Posterior cingulate gyrus (tissue), 11 donors: ENCODE results near the gene AP4S1.
"Not testable (repeated sequence)": the region's sequence is repeated elsewhere in the genome, so short reads cannot be mapped to it uniquely, and the experiment has no call there.

Source experiments
- DNase-seq, 10 donors: peaks; one replicate each; pipeline versions ENCODE4 v3.0.0 to v3.0.0-alpha.2; 2020 to 2021; ENCODE audit warnings: mixed read lengths in 3 of 10
- intact Hi-C: fragments of 100-400 bp; cut with DNase I; formaldehyde crosslinking; loops from one replicate; pipeline ENCODE4 v1.15.1; 2023

Gene AP4S1

GRCh38 chr14:31003284-31003683 is 22.2 kb upstream of the AP4S1 start:
- intact Hi-C loops: no loop called here
- no peak for DNase-seq

DNA sequence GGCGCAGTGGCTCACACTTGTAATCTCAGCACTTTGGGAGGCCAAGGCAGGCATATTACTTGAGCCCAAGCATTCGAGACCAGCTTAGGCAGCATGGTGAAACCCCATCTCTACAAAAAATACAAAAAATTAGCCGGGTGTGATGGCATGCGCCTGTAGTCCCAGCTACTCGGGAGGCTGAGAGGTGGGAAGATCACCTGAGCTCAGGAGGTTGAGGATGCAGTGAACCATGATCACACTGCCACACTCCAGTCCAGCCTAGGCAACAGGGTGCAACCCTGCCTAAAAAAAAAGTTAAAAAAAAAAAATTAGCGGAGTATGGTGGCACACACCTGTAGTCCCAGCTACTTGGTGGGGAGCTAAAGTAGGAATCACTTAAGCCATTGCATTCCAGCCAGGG is 21.4 kb upstream of the AP4S1 start:
- DNase-seq, intact Hi-C loops: not testable (repeated sequence)

DNA sequence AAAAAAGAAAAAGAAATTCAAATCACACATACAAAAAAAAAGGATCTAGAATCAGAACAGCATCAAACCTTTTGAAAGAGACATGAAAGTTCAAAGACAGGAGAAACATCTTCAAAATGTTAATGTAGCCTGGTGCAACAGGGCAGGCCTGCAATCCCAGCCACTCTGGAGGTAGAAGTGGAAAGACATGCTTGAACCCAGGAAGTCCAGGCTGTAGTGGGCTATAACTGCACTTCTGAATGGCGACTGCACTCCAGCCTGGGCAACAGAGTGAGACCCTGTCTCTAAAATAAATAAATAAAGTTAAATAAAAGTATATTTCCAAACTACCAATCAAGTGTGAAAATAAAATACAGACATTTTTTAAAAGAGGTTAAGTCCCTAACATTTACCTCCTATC is 18.7 kb upstream of the AP4S1 start:
- intact Hi-C loops: no loop called here

DNA sequence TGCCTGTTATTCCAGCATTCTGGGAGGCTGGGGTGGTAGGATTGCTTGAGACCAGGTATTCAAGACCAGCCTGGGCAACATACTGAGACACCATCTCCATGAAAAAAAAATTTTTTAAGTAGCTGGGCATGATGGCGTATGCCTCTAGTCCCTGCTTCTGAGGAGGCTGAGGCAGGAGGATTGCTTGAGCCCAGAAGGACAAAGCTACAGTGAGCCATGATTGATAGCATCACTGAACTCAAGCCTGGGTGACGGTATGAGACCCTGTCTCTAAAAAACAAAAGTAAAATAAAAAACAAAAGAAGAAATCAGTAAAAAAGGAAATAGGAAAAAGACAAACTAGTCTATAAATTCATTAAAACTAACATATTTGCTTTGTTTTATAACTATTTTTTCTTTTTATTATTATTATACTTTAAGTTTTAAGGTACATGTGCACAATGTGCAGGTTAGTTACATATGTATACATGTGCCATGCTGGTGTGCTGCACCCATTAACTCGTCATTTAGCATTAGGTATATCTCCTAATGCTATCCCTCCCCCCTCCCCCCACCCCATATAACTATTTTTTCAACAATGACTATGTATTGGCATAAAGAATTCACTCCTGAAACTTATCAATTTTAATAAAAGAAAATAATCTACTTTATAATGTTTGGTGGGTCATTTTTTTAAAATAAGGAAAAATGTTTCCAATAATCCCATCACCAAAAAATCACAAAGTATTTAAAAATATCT is 15.4 kb upstream of the AP4S1 start:
- intact Hi-C loops: no loop called here
- no peak for DNase-seq

More for the DNA sequence above, 18.7 kb upstream of the AP4S1 start:
- DNase-seq: no peak

DNA sequence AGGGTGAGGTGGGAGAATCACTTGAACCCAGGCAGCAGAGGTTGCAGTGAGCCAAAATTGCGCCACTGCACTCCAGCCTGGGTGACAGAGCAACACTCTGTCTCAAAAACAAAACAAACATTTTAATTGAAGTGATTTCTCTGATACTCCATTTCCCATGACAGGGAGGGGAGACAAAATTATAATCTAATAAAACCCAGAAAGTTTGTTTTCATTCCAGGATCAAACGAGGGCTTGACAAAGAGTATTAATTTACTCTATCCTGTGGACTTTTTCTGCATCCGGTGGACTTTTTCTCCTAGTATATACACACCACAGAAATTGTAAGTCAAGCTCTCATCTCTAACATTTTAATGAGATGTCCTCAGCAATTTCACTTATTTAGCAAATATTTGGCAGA is 14.5 kb upstream of the AP4S1 start:
- no peak for DNase-seq
- intact Hi-C loops: no loop called here

GRCh38 chr14:31013841-31014240 is 11.6 kb upstream of the AP4S1 start:
- intact Hi-C loops: no loop called here
- DNase-seq: no peak

GRCh38 chr14:31018057-31018645 is 7.3 kb upstream of the AP4S1 start:
- no peak for DNase-seq
- intact Hi-C loops: no loop called here

- intact Hi-C loops: no loop called here
- DNase-seq: no peak
Observed at GRCh38 chr14:31020834-31021575, 4.4 kb upstream of the AP4S1 start.

DNA sequence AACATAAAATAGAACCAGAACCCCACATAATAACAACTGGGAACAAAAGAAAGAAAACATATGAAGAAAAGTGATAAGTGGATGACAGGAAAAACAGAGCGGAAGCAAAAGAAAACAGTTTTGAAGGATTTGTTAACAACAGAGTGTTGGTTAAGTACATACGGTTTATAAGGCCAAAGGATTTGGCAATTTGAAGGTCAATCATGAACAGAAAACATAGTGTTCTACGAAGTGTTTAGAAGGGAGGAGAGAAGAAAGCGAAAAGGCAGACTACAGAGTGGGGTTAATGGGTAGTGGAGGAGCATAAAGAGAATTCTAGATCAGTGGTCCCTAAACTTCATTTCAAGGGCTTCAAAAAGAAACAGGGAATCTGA is 3.9 kb upstream of the AP4S1 start:
- DNase-seq: no peak
- intact Hi-C loops: no loop called here

DNA sequence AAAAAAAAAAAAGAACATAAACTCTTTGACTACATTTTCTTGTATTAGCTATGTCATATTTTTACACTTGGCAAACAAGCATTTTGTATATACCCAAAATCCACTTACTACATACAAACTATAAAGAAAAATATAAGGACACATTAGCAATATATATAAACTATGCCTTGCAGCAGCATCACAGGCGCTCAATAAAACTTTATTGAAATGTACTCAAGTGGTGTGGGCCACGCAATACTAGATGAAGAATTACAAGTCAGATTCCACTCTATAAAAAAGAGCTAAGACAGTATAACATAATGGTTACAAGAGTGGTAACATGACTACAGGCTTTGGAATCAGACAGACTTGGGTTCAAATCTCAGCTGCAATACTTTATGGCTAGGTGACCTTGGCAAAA is 3.1 kb upstream of the AP4S1 start:
- DNase-seq: no peak
- intact Hi-C loops: no loop called here

DNA sequence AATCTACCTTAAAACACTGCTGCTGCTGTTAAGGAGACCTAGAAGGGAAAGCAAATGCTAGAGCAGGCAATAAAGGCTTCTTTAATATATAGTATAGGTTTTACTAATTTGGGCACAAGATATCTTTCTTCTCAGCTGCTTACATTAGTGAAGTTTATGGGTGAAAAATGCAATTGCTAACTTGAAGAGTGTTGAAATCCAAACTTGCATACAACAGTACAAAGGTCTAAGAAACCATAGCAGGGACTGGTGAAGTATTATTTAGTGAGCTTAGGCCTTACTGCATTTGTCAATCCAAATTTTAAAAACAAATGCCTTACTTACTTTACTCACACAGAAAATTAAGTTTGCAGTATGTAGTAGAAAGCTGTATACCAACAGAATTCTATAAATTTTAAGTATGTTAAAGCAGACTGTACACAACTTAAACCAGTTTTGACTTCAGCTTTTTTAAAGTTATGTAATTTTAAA is 1.4 kb upstream of the AP4S1 start:
- intact Hi-C loops: no loop called here
- no peak for DNase-seq

- no peak for DNase-seq
- intact Hi-C loops: loop anchor here (5.0 kb wide), 1 partner anchor 183 kb away; the partner anchor contains the start of gene HECTD1
Observed at GRCh38 chr14:31024577-31025366, 677 bp upstream of the AP4S1 start.

GRCh38 chr14:31026077-31026449 is 614 bp downstream of the AP4S1 start, which contains the start of gene STRN3:
Gene STRN3 (minus strand): TSS chr14:31026379. CDS start chr14:31026185, 194 bp downstream.
- intact Hi-C loops: loop anchor here (5.0 kb wide), 1 partner anchor 181 kb away; the partner anchor contains the start of gene HECTD1
- no peak for DNase-seq

DNA sequence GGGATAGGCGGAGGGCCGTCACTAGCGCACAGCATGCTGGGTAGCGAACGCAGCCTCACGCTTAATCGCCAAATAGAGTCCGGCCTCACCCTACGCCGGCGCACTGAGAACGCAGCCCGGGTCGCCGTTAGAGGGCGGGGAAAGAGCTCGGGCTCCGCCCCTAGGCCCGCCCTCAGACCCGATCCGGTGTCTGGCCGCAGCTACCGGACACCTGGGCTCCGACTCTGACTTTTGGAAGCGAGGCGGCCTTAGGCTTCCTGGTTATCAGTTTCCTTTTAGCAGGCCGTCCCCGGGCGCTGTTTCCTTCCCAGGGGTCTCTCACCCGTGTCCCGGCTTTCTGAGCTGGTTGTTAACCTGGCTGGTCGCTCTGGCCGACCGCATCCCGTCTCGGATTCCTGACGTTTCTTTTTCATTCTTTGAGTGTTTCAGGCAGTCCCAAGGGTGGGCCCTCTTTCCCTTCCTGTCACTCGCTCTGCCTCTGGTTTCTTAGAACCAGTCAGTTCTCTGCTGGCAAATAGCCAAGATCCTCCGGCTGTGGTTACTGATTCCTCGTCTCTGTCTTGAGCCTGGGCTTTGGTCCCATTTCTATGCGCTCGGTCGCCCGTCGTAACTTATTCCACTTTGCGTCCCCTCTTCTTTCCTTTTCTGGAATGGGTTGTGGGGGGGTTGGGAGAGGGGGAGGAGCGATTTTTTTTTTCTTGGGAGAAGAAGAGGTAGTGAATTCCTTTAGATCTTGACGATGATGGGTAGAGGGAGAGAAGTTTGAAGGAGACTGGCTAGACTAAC is 1.2 kb downstream of the AP4S1 start:
- DNase-seq: peak; percentile 96 to 99 (median 97)
- intact Hi-C loops: loop anchor here (5.0 kb wide), 1 partner anchor 181 kb away; the partner anchor contains the start of gene HECTD1

DNA sequence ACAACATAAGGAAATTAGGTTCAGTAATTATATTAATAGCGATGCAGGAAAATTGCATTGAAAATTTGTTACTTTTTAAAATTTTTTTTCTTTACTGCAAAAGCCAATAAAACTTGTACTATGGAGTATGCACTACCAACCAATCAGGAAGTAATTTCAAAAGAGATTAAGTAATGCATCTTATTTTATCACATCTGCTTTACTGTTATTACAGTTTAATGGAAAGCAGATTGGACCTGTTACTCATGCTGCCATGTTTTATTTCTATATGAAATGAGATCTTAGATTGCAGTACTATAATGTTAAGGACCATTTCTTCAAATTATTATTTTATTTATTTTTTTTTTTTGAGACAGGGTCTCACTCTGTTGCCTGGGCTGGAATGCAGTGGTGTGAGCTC is 2.4 kb downstream of the AP4S1 start:
- intact Hi-C loops: loop anchor here (5.0 kb wide), 1 partner anchor 179 kb away; the partner anchor contains the start of gene HECTD1
- no peak for DNase-seq

DNA sequence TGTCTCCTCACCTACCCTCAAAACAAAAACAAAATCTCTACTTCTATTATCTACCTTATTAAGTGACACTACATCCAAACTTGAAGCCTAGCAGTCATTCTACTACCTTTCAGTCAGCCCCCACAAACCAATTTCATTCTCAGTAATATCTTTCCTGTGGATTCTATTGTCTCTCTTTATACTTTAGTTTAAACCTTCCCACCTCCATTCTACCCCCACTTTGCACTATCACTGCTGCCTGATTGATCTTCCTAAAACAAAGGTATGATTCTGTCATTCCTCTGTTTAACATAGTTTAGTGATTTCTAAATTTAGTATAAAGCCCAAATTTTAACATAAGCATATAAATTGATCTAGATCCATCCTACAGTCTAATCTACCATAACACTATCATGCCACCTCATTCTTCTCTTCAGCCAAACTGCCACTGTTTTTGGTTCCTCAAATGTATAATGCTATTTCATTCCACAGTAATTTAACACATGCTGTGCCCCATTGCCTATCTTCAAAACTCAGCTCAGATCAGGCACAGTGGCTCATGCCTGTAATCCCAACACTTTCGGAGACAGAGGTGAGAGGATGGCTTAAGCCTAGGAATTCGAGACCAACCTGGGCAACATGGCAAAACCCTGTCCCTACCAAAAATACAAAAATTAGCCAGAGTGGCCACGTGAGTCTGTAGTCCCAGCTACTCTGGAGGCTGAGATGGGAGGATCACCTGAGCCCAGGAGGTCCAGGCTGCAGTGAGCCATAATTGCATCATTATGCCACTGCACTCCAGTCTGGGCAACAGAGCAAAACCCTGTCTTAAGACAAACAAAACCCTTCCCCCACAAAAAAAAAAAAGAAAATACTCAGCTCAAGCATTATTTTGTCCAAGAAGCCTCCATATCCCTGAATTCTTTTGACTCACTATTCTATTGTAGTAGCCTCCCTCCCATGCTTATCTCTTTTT is 3.8 kb downstream of the AP4S1 start:
- no peak for DNase-seq

GRCh38 chr14:31030469-31030868 is 5.0 kb downstream of the AP4S1 start:
- DNase-seq: no peak
- intact Hi-C loops: no loop called here

More for the DNA sequence above, 3.8 kb downstream of the AP4S1 start:
- intact Hi-C loops: loop anchor here (5.0 kb wide), 1 partner anchor 178 kb away; the partner anchor contains the start of gene HECTD1

GRCh38 chr14:31036552-31036951 is 11.1 kb downstream of the AP4S1 start:
- intact Hi-C loops: no loop called here
- no peak for DNase-seq
